HEK293 (cell line): ENCODE measurements around the gene CIB1.

Experiments used
- BCL11A ChIP-seq: fragments of 450-650 bp; formaldehyde crosslinking; IDR thresholded peaks from 2 replicates; pipeline ENCODE4 v1.5.1; 2016; ENCODE audit warnings: low read depth, missing biosample characterization, missing genetic modification characterization
- CTCF ChIP-seq: fragments of 450-650 bp; formaldehyde crosslinking; IDR thresholded peaks from 2 replicates; pipeline ENCODE4 v1.5.1; 2016; ENCODE audit warnings: missing biosample characterization, missing genetic modification characterization
- ZNF560 ChIP-seq: fragments of 450-650 bp; formaldehyde crosslinking; IDR thresholded peaks from 2 replicates; pipeline ENCODE4 v1.5.1; 2017; ENCODE audit warnings: missing biosample characterization, missing genetic modification characterization, borderline replicate concordance

- TF ChIP-seq CTCF (tag by site-specific recombination) (no peak), BCL11A (tag by site-specific recombination) (no peak), ZNF560 (tag by site-specific recombination) (no peak)
These were observed 29.8 kb downstream of the CIB1 start for GRCh38 chr15:90203922-90204321.
